HG02798 (cell line): ENCODE results near the gene UGT1A4.

Experiments used
- ATAC-seq: cut with Tn5 transposase; IDR thresholded peaks from one replicate; pipeline ENCODE4 v1.9.1; 2021; ENCODE audit warnings: mild to moderate bottlenecking; ENCODE audit not compliant: unreplicated experiment, poor library complexity

Gene UGT1A4

DNA sequence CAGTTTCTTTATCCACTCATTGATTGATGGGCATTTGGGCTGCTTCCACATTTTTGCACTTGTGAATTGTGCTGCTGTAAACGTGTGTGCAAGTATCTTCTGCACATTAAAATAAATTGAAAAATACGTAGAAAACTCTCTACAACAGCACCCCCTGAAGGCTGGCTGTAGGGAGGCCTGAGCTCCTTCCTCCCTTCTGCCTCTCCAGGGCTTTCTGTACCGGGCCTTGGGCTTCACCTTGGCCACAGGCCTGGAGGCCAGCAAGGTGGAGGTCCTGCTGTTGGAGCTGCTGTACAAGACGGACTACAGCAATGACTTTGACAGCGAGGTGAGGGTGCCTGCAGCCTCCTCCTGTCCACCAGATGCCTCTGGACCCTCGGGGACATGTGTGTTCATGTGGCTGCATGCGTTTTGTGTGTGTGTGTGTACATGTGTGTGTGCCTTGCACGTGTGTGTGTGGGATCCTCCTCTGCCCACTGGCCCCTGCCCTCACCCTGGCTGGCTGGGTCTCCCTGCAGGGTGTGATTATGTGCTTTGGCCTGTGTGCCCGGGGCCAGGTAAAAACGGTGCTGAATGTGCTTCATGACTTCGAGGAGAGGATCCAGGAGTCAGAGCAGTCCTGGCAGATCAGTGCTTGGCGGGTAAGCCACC is 88.8 kb downstream of the UGT1A4 start:
- ATAC-seq, result no peak

GRCh38 chr2:233807966-233808935 is 89.7 kb downstream of the UGT1A4 start:
- no peak for ATAC-seq

DNA sequence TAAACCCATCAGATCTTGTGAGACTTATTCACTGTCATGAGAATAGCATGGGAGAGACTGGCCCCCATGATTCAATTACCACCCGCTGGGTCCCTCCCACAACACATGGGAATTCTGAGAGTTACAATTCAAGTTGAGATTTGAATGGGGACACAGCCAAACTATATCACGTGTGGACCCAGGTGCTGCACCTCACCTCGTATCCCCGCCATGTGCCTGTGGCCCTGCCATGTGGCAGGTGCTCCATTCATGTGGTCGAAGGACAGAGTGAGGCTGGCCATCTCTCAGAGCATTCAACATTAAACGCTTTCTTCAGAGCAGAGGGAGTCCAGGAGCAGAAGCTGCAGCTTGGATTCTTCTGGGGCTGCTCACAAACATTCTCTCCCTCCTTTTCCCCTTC is 91.8 kb downstream of the UGT1A4 start:
- ATAC-seq, result no peak

DNA sequence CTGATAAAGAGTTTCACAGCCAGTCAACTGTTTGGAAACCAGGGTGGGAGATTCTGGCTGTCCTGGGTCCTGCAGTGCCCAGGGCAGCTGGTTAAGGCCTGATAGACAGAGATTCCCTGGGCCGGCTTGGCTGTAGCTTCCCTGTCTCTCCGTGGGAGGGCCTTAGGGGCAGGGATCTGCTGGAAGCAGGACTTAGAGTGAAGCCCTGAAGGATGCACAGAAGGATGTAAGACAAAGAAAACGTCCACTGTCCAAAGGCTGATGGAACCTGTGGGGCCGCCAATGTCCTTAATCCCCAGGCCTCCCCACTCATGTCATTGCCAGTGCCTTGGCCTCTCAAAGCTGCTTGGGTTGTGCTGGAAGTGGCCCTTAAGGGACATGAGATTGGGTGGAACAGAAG is 92.6 kb downstream of the UGT1A4 start:
- ATAC-seq, result no peak

GRCh38 chr2:233811732-233812131 is 93.2 kb downstream of the UGT1A4 start:
- no peak for ATAC-seq

GRCh38 chr2:233813236-233814055 is 94.9 kb downstream of the UGT1A4 start:
- no peak for ATAC-seq

GRCh38 chr2:233814056-233814835 is 95.7 kb downstream of the UGT1A4 start:
- no peak for ATAC-seq

GRCh38 chr2:233815861-233816260 is 97.3 kb downstream of the UGT1A4 start:
- no peak for ATAC-seq

DNA sequence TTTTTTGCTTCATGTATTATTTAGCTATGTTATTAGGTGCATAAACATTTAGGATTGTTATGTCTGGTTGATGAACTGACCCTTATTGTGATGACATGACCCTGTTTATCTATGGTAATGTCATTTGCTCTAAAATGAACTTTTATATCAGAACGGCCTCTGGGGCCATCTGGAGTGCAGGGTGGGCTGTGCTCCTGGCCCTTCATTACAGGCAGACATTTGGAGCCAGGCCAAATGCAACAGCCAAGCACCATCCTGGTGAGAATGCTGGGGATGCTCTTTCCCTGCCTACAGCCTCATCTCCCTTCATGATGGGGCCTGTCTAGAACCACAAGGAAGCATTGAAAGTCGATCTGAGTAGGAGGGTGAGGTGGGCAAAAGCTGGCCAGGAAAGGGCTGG is 97.8 kb downstream of the UGT1A4 start:
- ATAC-seq, result no peak

DNA sequence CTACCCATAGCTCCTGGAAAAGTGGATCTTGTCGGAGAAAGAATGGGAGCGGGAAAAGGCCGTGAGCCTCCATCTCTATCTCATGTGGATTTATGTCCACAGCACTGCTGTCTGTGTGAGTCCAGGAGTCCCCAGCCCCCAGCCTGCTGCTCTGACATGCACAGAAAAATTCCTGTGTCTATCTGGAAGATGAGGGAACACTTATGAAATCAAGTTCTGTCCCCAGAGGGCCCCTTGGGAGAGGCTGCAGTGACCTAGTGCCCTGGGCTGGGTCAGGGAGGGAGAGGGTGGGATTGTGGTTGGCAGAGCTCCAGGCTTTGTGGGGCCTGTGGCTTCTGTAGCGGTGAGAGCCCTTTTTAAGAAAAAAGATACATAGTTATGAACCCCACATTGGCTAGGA is 98.2 kb downstream of the UGT1A4 start:
- ATAC-seq, result no peak

- no peak for ATAC-seq
Measured at GRCh38 chr2:233817361-233817911, 98.9 kb downstream of the UGT1A4 start.

DNA sequence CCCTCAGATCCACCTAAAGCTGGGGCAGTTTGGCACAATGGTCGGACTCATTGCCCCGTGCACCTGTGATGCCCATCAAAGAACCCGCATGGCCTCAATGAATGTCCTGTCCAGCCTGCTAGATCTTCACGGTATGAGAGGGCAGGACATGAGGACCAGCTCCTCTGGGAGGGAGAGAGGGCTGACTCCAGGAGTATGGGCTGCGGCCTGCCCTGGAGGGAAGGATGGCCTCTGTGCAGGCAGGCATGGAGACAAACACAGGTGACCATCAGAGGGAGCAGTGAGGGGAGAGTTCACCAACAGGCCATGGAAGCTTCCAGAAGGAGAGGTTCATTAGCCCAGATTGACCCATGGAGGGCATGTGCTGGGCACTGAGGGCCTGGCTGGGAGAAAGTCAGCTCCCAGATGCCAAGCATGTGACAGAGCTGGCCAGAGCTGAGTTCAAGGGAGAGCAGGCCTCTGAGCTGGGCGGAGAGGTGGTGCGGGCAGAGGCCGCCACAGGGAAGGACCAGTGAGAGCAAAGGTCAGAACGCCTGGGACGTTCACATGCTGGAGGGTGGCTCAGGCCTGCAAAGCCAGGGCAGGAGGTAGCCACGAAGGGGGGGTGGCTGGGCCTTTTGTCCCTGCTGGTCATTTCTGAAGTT is 99.6 kb downstream of the UGT1A4 start:
- ATAC-seq, result no peak

- no peak for ATAC-seq
Measured at GRCh38 chr2:233818639-233819621, 100.4 kb downstream of the UGT1A4 start.

GRCh38 chr2:233819884-233820773 is 101.6 kb downstream of the UGT1A4 start:
- no peak for ATAC-seq

GRCh38 chr2:233820774-233821105 is 102.2 kb downstream of the UGT1A4 start:
- ATAC-seq, result no peak

GRCh38 chr2:233821196-233821595 is 102.7 kb downstream of the UGT1A4 start:
- ATAC-seq, result no peak

DNA sequence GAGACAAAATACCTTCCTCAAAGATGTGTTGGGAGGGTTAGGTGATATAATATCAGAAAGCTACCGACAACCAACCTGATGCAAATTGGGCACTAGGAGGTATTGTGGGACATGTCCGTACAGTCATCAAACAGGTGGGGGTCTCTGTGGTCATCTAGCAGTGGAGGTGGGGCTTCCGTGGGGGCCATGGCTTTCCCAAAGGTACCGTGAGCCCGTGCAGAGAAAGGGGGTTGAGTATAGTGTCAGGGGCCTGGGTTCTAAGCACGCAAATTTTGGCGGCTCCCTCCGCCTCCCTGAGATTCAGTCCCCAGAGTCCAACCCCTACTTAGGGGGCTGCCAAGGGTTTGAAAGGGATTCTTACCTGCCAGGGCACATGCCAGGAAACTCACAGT is 103.2 kb downstream of the UGT1A4 start:
- ATAC-seq, result no peak
